Karpas-422 (cell line): ENCODE results near the gene PDK4. TPM values are rescaled to one million over a fixed set of nuclear protein-coding genes. Genes with fewer than 3 reads are reported as not detected.

Experiments used
- DNase-seq: peaks from one replicate; pipeline ENCODE4 v3.0.0-alpha.2; 2015
- H2AFZ ChIP-seq: fragments of 200-600 bp; sonication (generic); 2 replicates; pipeline ENCODE4 v1.6.1; 2014; ENCODE audit warnings: antibody characterized with exemption, low read length, mixed read lengths
- H3K27ac ChIP-seq: fragments of 200-600 bp; sonication (generic); 2 replicates; pipeline ENCODE4 v1.5.1; 2014; ENCODE audit warnings: mild to moderate bottlenecking, low read length, moderate library complexity
- H3K27me3 ChIP-seq: fragments of 200-600 bp; sonication (generic); 2 replicates; pipeline ENCODE4 v1.6.1; 2014; ENCODE audit warnings: low read length, mixed read lengths
- H3K36me3 ChIP-seq: fragments of 200-600 bp; sonication (generic); 2 replicates; pipeline ENCODE4 v1.6.1; 2014; ENCODE audit warnings: low read length, mixed read lengths; ENCODE audit not compliant: insufficient read depth
- H3K4me1 ChIP-seq: fragments of 200-600 bp; sonication (generic); 2 replicates; pipeline ENCODE4 v1.6.1; 2014; ENCODE audit warnings: mild to moderate bottlenecking, low read length, mixed read lengths
- H3K4me2 ChIP-seq: fragments of 200-600 bp; sonication (generic); 2 replicates; pipeline ENCODE4 v1.6.1; 2014; ENCODE audit warnings: low read length, low read depth, mild to moderate bottlenecking; ENCODE audit not compliant: poor library complexity, severe bottlenecking
- H3K4me3 ChIP-seq: fragments of 200-600 bp; sonication (generic); 2 replicates; pipeline ENCODE4 v1.5.1; 2014; ENCODE audit warnings: mild to moderate bottlenecking, antibody characterized with exemption, low read length, mixed read lengths
- H3K79me2 ChIP-seq: fragments of 200-600 bp; sonication (generic); 2 replicates; pipeline ENCODE4 v1.6.1; 2014; ENCODE audit warnings: mild to moderate bottlenecking, low read length, mixed read lengths
- H3K9ac ChIP-seq: fragments of 200-600 bp; sonication (generic); 2 replicates; pipeline ENCODE4 v1.6.0; 2014; ENCODE audit warnings: low read length
- H3K9me2 ChIP-seq: fragments of 200-600 bp; sonication (generic), shearing (Covaris generic); replicated peaks from 2 replicates; pipeline ENCODE4 v1.6.0; 2014; ENCODE audit warnings: mild to moderate bottlenecking, low read length, moderate library complexity; ENCODE audit not compliant: insufficient read depth
- H3K9me3 ChIP-seq: fragments of 300-700, 200-600 bp; sonication (generic); 2 replicates; pipeline ENCODE4 v1.6.1; 2014; ENCODE audit warnings: low read length, mixed read lengths
- H4K20me1 ChIP-seq: fragments of 200-600 bp; sonication (generic); 2 replicates; pipeline ENCODE4 v1.6.1; 2014; ENCODE audit warnings: mild to moderate bottlenecking, antibody characterized with exemption, low read length, low read depth; ENCODE audit not compliant: insufficient read depth
- total RNA-seq: library from RNA; depleted of rRNA; stranded (reverse); fragments of >200 nt; shearing (Covaris generic); gene quantifications from 2 replicates; pipeline ENCODE4 v1.2.3, GENCODE V29; 2014; ENCODE audit warnings: low replicate concordance

PDK4 gene
- total RNA-seq, 1 experiment from 2014 or later: not detected

DNA sequence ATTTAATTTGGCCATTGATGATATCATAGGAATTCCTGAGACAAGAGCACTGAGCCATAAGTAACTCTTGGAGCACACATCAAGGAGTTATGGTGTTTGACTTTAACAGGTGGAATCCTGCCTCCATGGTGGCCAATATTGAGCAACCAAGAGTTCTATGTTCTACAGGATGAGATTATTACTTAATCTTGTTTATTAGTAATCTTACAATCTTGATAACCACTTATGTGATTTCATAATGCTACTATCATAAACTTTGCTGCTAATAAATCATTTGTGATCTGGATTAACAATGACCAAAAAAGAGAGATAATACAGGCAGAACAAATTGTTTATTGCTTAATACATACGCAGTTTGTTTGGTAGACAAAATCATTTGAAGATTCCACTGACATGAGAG, 27.5 kb upstream of the PDK4 start:
- Histone ChIP-seq H3K36me3 (no peaks in the 10 kb centered on the region), H3K27me3 (no peaks in the 10 kb centered on the region), H2AFZ (no peak overlapping the region), H3K79me2 (no peaks in the 10 kb centered on the region), H4K20me1 (no peaks in the 10 kb centered on the region), H3K9me3 (no peaks in the 10 kb centered on the region), H3K27ac (no peak overlapping the region), H3K4me1 (no peaks in the 10 kb centered on the region), H3K4me3 (no peak overlapping the region), H3K4me2 (no peak overlapping the region), H3K9ac (no peak overlapping the region), H3K9me2 (no peaks in the 10 kb centered on the region)
- DNase-seq: no peak

DNA sequence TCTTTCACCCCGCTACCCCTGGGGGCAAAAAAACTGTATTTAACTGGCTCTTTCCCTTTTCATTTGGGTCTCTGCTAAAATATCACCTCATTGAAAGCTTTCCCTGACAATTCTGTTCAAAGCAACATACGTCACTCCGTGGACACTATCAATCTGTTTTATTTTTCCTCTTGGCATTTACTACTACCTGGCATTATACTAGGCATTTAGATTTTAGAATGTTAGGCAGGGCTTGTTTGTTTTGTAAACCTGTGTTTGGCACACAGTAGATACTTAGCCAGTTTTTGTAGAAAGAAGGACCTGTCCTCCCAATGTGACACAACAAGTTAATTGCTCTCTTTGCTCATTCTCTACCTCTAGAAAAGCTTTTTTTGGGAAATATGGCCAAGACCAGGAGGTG, 26.5 kb upstream of the PDK4 start:
- Histone ChIP-seq H3K36me3 (no peaks in the 10 kb centered on the region), H3K4me2 (no peak overlapping the region), H2AFZ (no peak overlapping the region), H3K27ac (no peak overlapping the region), H4K20me1 (no peaks in the 10 kb centered on the region), H3K9ac (no peak overlapping the region), H3K4me3 (no peak overlapping the region), H3K27me3 (no peaks in the 10 kb centered on the region), H3K9me3 (no peaks in the 10 kb centered on the region), H3K79me2 (no peaks in the 10 kb centered on the region), H3K4me1 (no peaks in the 10 kb centered on the region), H3K9me2 (no peaks in the 10 kb centered on the region)
- no peak for DNase-seq

DNA sequence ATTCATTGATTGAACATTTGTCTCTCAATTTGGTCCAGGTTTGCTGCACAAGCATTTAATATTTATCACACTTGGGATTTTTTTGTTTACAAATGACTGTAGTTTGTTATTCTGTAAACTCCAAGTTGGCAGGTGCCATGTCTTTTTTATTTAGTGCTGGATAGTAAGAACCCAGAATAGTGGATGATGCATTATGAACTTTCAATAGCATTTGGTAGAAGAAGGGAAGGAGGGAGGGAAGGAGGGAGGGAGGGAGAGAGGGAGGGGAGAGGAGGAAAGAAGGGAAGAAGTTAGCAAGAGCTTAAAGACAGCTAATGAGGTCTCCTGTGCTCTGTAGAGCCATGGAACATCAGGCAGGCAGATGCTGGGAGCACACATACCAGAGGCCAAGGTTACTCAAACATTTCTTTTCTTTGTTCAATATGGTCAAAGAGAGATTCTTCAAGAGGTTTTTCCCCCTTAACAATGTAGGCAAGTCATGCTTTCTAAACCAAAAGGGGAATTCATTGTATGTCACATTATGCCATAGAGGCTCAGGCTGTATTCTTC, 25.8 kb upstream of the PDK4 start:
- no peaks in the 10 kb centered on the region for H4K20me1 ChIP-seq

DNA sequence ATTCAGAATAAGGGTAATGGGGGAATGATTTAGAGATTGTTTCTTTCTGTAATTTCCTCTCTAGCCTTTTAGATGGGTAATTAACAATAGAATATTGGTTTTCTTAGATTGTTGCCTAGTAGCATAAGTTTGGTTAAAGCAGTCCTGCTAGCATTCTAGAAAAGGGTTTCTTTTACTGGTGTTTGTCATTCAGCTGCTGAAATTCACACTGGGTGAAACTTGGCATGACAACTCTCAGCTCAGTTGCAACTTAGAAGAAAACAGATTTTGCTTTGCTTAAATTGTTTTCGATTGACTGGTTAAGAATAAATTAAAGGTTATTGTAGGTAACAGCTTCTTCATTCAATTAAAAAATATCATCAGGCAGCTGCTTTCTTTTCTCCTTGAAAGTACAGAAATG, 25.1 kb upstream of the PDK4 start:
- DNase-seq: no peak
- H3K4me1 ChIP-seq: no peaks in the 10 kb centered on the region
- H3K27ac ChIP-seq: no peak overlapping the region
- H4K20me1 ChIP-seq: no peaks in the 10 kb centered on the region
- no peak overlapping the region for H2AFZ ChIP-seq
- no peaks in the 10 kb centered on the region for H3K36me3 ChIP-seq
- no peaks in the 10 kb centered on the region for H3K27me3 ChIP-seq
- H3K4me3 ChIP-seq: no peak overlapping the region
- no peak overlapping the region for H3K9ac ChIP-seq
- H3K9me2 ChIP-seq: no peaks in the 10 kb centered on the region
- H3K9me3 ChIP-seq: no peaks in the 10 kb centered on the region
- no peak overlapping the region for H3K4me2 ChIP-seq
- H3K79me2 ChIP-seq: no peaks in the 10 kb centered on the region

More for the DNA sequence above, 25.8 kb upstream of the PDK4 start:
- H2AFZ ChIP-seq: no peak overlapping the region
- no peak overlapping the region for H3K4me2 ChIP-seq
- DNase-seq: no peak
- H3K4me3 ChIP-seq: no peak overlapping the region
- no peaks in the 10 kb centered on the region for H3K36me3 ChIP-seq
- H3K27me3 ChIP-seq: no peaks in the 10 kb centered on the region
- H3K79me2 ChIP-seq: no peaks in the 10 kb centered on the region
- H3K9ac ChIP-seq: no peak overlapping the region
- no peaks in the 10 kb centered on the region for H3K9me3 ChIP-seq
- no peak overlapping the region for H3K27ac ChIP-seq
- H3K4me1 ChIP-seq: no peaks in the 10 kb centered on the region
- H3K9me2 ChIP-seq: no peaks in the 10 kb centered on the region

DNA sequence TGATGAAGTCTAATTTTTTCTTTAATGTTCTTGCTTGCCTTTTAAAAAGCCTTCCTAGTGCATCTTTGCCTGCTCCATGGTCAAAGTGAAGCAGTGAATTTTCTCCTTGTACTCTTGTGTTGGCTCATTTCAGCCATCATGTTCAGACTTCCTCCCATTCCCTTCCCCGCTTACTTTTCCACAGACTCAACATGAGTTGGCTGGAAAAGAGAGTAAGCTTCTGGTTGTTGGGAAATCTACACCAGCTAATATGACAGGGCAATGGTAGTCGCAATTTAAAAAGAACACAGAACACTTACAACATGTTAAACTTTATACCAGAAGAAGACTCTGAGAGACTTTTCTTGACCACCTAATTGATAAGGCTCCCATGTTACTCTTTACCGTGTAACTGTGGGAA, 24.3 kb upstream of the PDK4 start:
- Histone ChIP-seq H4K20me1 (no peaks in the 10 kb centered on the region), H3K79me2 (no peaks in the 10 kb centered on the region), H3K4me3 (no peak overlapping the region), H3K27ac (no peak overlapping the region), H3K9ac (no peak overlapping the region), H3K27me3 (no peaks in the 10 kb centered on the region), H3K9me2 (no peaks in the 10 kb centered on the region), H3K4me2 (no peak overlapping the region), H3K36me3 (no peaks in the 10 kb centered on the region), H2AFZ (no peak overlapping the region), H3K4me1 (no peaks in the 10 kb centered on the region), H3K9me3 (no peaks in the 10 kb centered on the region)
- DNase-seq: no peak

DNA sequence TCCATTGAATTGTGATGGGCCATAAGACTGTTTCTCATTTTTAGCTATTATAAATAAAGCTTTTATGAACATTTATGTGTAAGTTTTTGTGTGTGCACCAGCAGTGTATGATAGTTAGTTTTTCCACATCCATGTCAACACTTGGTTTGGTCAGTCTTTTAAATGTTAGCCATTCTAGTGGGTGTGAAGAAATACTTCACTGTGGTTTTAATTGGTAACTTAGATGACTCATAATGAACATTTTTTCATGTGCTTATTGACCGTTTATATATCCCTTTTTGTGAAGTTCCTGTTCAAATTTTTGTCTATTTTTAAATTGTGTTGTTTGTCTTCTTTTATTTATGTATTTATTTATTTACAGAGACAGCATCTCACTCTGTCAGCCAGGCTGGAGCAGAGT, 23.6 kb upstream of the PDK4 start:
- Histone ChIP-seq H3K4me1 (no peaks in the 10 kb centered on the region), H3K4me2 (no peak overlapping the region), H3K9me2 (no peaks in the 10 kb centered on the region), H3K4me3 (no peak overlapping the region), H4K20me1 (no peaks in the 10 kb centered on the region), H3K9ac (no peak overlapping the region), H3K9me3 (no peaks in the 10 kb centered on the region), H3K27me3 (no peaks in the 10 kb centered on the region), H2AFZ (no peak overlapping the region), H3K79me2 (no peaks in the 10 kb centered on the region), H3K36me3 (no peaks in the 10 kb centered on the region), H3K27ac (no peak overlapping the region)
- no peak for DNase-seq

DNA sequence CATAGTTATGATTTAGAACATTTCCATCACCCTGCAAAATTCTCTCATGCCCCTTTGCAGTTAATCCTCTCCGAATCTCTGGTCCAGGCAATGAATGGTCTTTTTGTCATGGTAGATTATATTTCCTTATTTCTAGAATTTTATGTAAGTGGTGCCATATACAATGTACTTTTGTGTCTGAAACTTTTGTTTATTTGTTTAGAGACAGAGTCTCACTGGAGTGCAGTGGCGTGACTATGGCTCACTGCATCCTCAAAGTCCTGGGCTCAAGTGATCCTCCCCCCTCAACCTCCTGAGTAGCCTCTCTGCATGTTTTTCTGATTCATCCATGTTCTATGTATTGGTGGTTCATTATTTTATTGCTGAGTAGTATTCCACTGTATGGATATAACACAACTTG, 23.2 kb upstream of the PDK4 start:
- Histone ChIP-seq H3K9me3 (no peaks in the 10 kb centered on the region), H3K4me2 (no peak overlapping the region), H3K4me3 (no peak overlapping the region), H3K4me1 (no peaks in the 10 kb centered on the region), H3K9me2 (no peaks in the 10 kb centered on the region), H3K27ac (no peak overlapping the region), H3K9ac (no peak overlapping the region), H2AFZ (no peak overlapping the region), H4K20me1 (no peaks in the 10 kb centered on the region), H3K79me2 (no peaks in the 10 kb centered on the region), H3K27me3 (no peaks in the 10 kb centered on the region), H3K36me3 (no peaks in the 10 kb centered on the region)
- DNase-seq: no peak

DNA sequence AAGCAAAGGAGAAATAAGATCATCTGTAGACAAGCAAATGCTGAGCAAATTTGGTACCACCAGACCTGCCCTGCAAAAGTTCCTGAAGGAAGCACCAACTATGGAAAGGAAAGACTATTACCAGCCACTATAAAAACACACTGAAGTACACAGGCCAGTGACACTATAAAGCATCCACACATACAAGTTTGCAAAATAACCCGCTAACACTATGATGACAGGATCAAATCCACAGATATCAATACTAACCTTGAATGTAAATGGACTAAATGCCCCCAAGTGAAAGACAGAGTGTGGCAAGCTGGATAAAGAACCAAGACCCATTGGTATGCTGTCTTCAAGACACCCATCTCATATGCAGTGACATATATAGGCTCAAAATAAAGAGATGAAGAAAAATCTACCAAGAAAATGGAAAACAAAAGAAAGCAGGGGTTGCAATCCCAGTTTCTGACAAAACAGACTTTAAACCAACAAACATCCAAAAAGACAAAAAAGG, 18.2 kb upstream of the PDK4 start:
- Histone ChIP-seq H3K4me2 (no peak overlapping the region), H3K4me1 (no peaks in the 10 kb centered on the region), H3K9me3 (no peaks in the 10 kb centered on the region), H3K36me3 (no peaks in the 10 kb centered on the region), H3K79me2 (no peaks in the 10 kb centered on the region), H3K9me2 (no peaks in the 10 kb centered on the region), H3K4me3 (no peak overlapping the region), H3K27me3 (no peaks in the 10 kb centered on the region), H2AFZ (no peak overlapping the region), H4K20me1 (no peaks in the 10 kb centered on the region), H3K9ac (no peak overlapping the region), H3K27ac (no peak overlapping the region)
- DNase-seq: no peak

DNA sequence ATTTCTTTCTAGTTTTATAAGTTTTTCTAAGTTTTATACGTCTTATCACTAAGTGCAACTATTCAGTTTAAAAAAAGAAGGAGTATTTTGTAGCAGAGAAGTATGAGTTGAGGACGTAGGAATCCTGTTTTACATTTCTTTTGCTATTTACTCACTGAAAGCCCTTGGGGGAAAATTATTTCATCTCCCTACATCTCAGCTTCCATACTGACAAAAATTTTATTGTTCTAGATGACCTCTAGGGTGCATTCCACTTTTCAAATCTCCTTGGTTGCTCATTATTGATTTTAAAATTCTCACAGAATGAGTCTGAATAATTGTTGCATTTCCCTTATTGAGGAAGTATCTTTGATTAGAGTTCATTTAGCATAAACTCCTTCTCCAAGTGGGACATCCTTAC, 14.9 kb upstream of the PDK4 start:
- no peak for DNase-seq
- no peaks in the 10 kb centered on the region for H3K9me2 ChIP-seq
- H3K36me3 ChIP-seq: no peaks in the 10 kb centered on the region
- H3K4me1 ChIP-seq: no peaks in the 10 kb centered on the region
- no peaks in the 10 kb centered on the region for H4K20me1 ChIP-seq
- no peaks in the 10 kb centered on the region for H3K9me3 ChIP-seq
- H2AFZ ChIP-seq: no peak overlapping the region
- no peaks in the 10 kb centered on the region for H3K79me2 ChIP-seq
- H3K27me3 ChIP-seq: no peaks in the 10 kb centered on the region
- H3K4me3 ChIP-seq: no peak overlapping the region
- H3K9ac ChIP-seq: no peak overlapping the region
- H3K4me2 ChIP-seq: no peak overlapping the region
- no peak overlapping the region for H3K27ac ChIP-seq
